BE2C (cell line): Measurements from ENCODE around the gene GPER1.

Experiments used
- DNase-seq: peaks from one replicate; pipeline ENCODE4 v3.0.0-alpha.2; 2020
- H3K27me3 ChIP-seq: fragments of 250-450 bp; sonication (Bioruptor Pico); 2 replicates; pipeline ENCODE4 v1.5.1; 2020; ENCODE audit warnings: mild to moderate bottlenecking
- H3K36me3 ChIP-seq: fragments of 250-450 bp; sonication (Bioruptor Pico); 2 replicates; pipeline ENCODE4 v1.5.1; 2020; ENCODE audit warnings: mild to moderate bottlenecking
- H3K4me1 ChIP-seq: fragments of 250-450 bp; sonication (Bioruptor Pico); 2 replicates; pipeline ENCODE4 v1.5.1; 2020
- H3K4me3 ChIP-seq: 2 replicates; pipeline ENCODE4 v1.5.1; 2011; ENCODE audit warnings: low read depth, low read length
- H3K9me3 ChIP-seq: fragments of 250-450 bp; sonication (Bioruptor Pico); 2 replicates; pipeline ENCODE4 v1.5.1; 2020
- CTCF ChIP-seq: IDR thresholded peaks from 2 replicates; pipeline ENCODE4 v1.5.1; 2012; ENCODE audit warnings: mild to moderate bottlenecking, low read depth, low read length

Gene GPER1

GRCh38 chr7:1108264-1108920, 20.5 kb downstream of the GPER1 start:
- Histone ChIP-seq H3K36me3 (no peaks in the 10 kb centered on the region), H3K4me3 (no peak overlapping the region), H3K27me3 (no peaks in the 10 kb centered on the region), H3K9me3 (no peaks in the 10 kb centered on the region), H3K4me1 (no peaks in the 10 kb centered on the region)
- DNase-seq = no peak
- no peak for TF ChIP-seq CTCF

- Histone ChIP-seq H3K9me3 (no peaks in the 10 kb centered on the region), H3K27me3 (no peaks in the 10 kb centered on the region), H3K4me1 (no peaks in the 10 kb centered on the region), H3K4me3 (no peak overlapping the region), H3K36me3 (no peaks in the 10 kb centered on the region; the same call in 1 of the 2 replicates)
- TF ChIP-seq CTCF = no peak
- DNase-seq = no peak
These were observed 21.8 kb downstream of the GPER1 start for GRCh38 chr7:1109581-1110310.

- DNase-seq = no peak
- H3K36me3 ChIP-seq = no peaks in the 10 kb centered on the region; the same call in 1 of the 2 replicates
- no peak for TF ChIP-seq CTCF
- H3K4me1 ChIP-seq = no peaks in the 10 kb centered on the region
- H3K4me3 ChIP-seq = no peak overlapping the region
- no peaks in the 10 kb centered on the region for H3K9me3 ChIP-seq
- no peaks in the 10 kb centered on the region for H3K27me3 ChIP-seq
These were observed 22.4 kb downstream of the GPER1 start for GRCh38 chr7:1110358-1110757.

- Histone ChIP-seq H3K4me3 (no peak overlapping the region), H3K9me3 (no peaks in the 10 kb centered on the region), H3K36me3 (no peaks in the 10 kb centered on the region; the same call in 1 of the 2 replicates), H3K27me3 (no peaks in the 10 kb centered on the region), H3K4me1 (no peaks in the 10 kb centered on the region)
- DNase-seq = no peak
- TF ChIP-seq CTCF = no peak
These were observed 23.2 kb downstream of the GPER1 start for GRCh38 chr7:1111156-1111555.

GRCh38 chr7:1112109-1112508, 24.2 kb downstream of the GPER1 start:
- H3K36me3 ChIP-seq = no peaks in the 10 kb centered on the region; the same call in 1 of the 2 replicates
- no peak overlapping the region for H3K4me3 ChIP-seq
- H3K9me3 ChIP-seq = no peaks in the 10 kb centered on the region
- TF ChIP-seq CTCF = no peak
- H3K4me1 ChIP-seq = no peaks in the 10 kb centered on the region
- no peak for DNase-seq
- H3K27me3 ChIP-seq = no peaks in the 10 kb centered on the region
